Glomerular endothelial cell (primary cell): Measurements from ENCODE around the gene TBP. TPM values are rescaled to one million over a fixed set of nuclear protein-coding genes. Genes with fewer than 3 reads are reported as not detected.

Experiments
- DNase-seq: peaks from one replicate; pipeline ENCODE4 v3.0.0-alpha.2; 2011; ENCODE audit warnings: low read depth, low spot score; ENCODE audit errors: extremely low read depth
- total RNA-seq: library from RNA; depleted of rRNA; stranded (reverse); fragments of >200 nt; gene quantifications from 2 replicates; pipeline ENCODE4 v1.2.3, GENCODE V29; 2015

Gene TBP
- total RNA-seq, 1 donor from 2014 or later: 15.5 TPM

GRCh38 chr6:170533792-170534191, 20.4 kb upstream of the TBP start:
- DNase-seq: no peak

GRCh38 chr6:170535004-170535403, 19.2 kb upstream of the TBP start:
- DNase-seq: no peak

- no peak for DNase-seq
Measured at GRCh38 chr6:170536671-170537070, 17.5 kb upstream of the TBP start.

- no peak for DNase-seq
Measured at GRCh38 chr6:170537329-170537728, 16.8 kb upstream of the TBP start.

GRCh38 chr6:170542031-170542719, 12.0 kb upstream of the TBP start:
- no peak for DNase-seq

GRCh38 chr6:170545405-170545804, 8.8 kb upstream of the TBP start:
- no peak for DNase-seq

GRCh38 chr6:170552765-170553533, 1.2 kb upstream of the TBP start, which contains the start of gene PSMB1:
TSS of gene PSMB1 (minus strand) at chr6:170553307. CDS start at chr6:170553242, 65 bp downstream.
- peak; percentile 84 for DNase-seq

GRCh38 chr6:170553534-170554012, 596 bp upstream of the TBP start:
- DNase-seq: peak; percentile 10

- DNase-seq: no peak
Measured at GRCh38 chr6:170554796-170555137, 598 bp downstream of the TBP start.

- DNase-seq: no peak
Measured at GRCh38 chr6:170555305-170555704, 1.1 kb downstream of the TBP start.

GRCh38 chr6:170561555-170561954, 7.4 kb downstream of the TBP start:
- no peak for DNase-seq

GRCh38 chr6:170564936-170565530, 10.9 kb downstream of the TBP start:
- DNase-seq: no peak

- no peak for DNase-seq
Measured at GRCh38 chr6:170572704-170573466, 18.7 kb downstream of the TBP start.

- DNase-seq: no peak
Measured at GRCh38 chr6:170575250-170575649, 21.1 kb downstream of the TBP start.

GRCh38 chr6:170578909-170579308, 24.7 kb downstream of the TBP start:
- no peak for DNase-seq

GRCh38 chr6:170583756-170584180, 29.6 kb downstream of the TBP start:
- no peak for DNase-seq

- DNase-seq: peak; percentile 18
Measured at GRCh38 chr6:170584181-170584953, 30.2 kb downstream of the TBP start, which contains the start of gene PDCD2. TSS of gene PDCD2 (minus strand) at chr6:170584637. CDS start at chr6:170584581, 56 bp downstream.

- DNase-seq: no peak
Measured at GRCh38 chr6:170584954-170585498, 30.9 kb downstream of the TBP start.

GRCh38 chr6:170590725-170591124, 36.6 kb downstream of the TBP start:
- no peak for DNase-seq

GRCh38 chr6:170596426-170596825, 42.3 kb downstream of the TBP start:
- DNase-seq: no peak
